Endothelial cell of umbilical vein (primary cell): ENCODE data around the gene TRAIP.
A peak's percentile ranks its signal among the peaks of the same experiment; 100 is the strongest.

ENCODE experiments used
- EZH2 ChIP-seq: IDR thresholded peaks from 2 replicates; pipeline ENCODE4 v1.6.1; 2012; ENCODE audit warnings: borderline replicate concordance, low read depth, mild to moderate bottlenecking, moderate library complexity, low read length, inconsistent platforms; ENCODE audit not compliant: severe bottlenecking
- FOS ChIP-seq: IDR thresholded peaks from 2 replicates; pipeline ENCODE4 v1.6.1; 2011; ENCODE audit warnings: mild to moderate bottlenecking, low read length, moderate library complexity, borderline replicate concordance; ENCODE audit not compliant: insufficient read depth
- JUN ChIP-seq: IDR thresholded peaks from 2 replicates; pipeline ENCODE4 v1.6.1; 2011; ENCODE audit warnings: borderline replicate concordance, low read depth; ENCODE audit not compliant: insufficient read length, insufficient read depth
- MYC ChIP-seq: IDR thresholded peaks from one replicate; pipeline ENCODE4 v1.6.1; 2011; ENCODE audit warnings: mild to moderate bottlenecking, low read depth, low read length
- POLR2A ChIP-seq: IDR thresholded peaks from 2 replicates; pipeline ENCODE4 v1.6.1; 2012; ENCODE audit warnings: low read depth, mild to moderate bottlenecking, control low read depth, low read length
- POLR2AphosphoS5 ChIP-seq: IDR thresholded peaks from 2 replicates; pipeline ENCODE4 v1.6.1; 2012; ENCODE audit warnings: low read depth, mild to moderate bottlenecking, control low read depth, low read length, moderate library complexity; ENCODE audit not compliant: insufficient read depth
- TF ChIP-seq, protein P1 (sequence below), 2 donors: IDR thresholded peaks; 1 replicate in 1 of 2; 2 replicates in 1 of 2; pipeline ENCODE4 v1.5.1; 2011; ENCODE audit warnings: low read length in 2 of 2, mild to moderate bottlenecking in 2 of 2, moderate library complexity in 2 of 2, control low read depth in 1 of 2, inconsistent platforms in 1 of 2, low read depth in 1 of 2; ENCODE audit not compliant: insufficient read depth in 1 of 2; ENCODE audit errors: extremely low read depth in 1 of 2
- TF ChIP-seq, protein P2 (sequence below): IDR thresholded peaks from 2 replicates; pipeline ENCODE4 v1.6.1; 2011; ENCODE audit not compliant: insufficient read depth, insufficient read length

DNA sequence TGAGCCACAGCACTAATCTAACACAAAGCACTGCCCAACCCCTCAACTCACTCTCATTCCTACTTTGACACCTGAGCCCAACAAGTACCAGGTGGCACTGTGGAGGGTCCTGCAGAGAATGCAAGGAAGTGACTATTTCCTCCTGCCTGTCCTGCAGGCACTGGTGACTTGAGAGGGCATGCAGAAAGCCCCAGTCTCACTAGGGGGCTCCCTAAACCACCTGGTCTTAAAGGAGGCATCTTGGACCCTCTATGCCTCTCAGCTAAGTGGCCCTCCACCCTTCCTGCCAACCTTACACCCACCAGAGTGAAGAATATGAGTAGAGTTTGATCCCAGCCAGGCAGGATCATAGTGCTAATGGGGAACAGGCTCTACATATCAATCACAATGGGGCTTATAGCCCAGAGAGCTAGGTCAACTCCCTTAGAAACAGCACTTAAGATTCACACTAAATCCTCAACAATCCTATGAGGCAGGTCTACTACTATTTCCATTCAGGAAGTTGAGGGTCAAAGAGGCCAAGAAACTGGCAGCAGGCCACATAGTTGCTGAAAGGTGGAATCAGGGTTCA is 15.2 kb downstream of the TRAIP start:
- TF ChIP-seq POLR2AphosphoS5 (no peak), POLR2A (no peak), EZH2 (no peak), JUN (no peak), FOS (no peak), MYC (no peak)
- TF ChIP-seq, protein P1, sequence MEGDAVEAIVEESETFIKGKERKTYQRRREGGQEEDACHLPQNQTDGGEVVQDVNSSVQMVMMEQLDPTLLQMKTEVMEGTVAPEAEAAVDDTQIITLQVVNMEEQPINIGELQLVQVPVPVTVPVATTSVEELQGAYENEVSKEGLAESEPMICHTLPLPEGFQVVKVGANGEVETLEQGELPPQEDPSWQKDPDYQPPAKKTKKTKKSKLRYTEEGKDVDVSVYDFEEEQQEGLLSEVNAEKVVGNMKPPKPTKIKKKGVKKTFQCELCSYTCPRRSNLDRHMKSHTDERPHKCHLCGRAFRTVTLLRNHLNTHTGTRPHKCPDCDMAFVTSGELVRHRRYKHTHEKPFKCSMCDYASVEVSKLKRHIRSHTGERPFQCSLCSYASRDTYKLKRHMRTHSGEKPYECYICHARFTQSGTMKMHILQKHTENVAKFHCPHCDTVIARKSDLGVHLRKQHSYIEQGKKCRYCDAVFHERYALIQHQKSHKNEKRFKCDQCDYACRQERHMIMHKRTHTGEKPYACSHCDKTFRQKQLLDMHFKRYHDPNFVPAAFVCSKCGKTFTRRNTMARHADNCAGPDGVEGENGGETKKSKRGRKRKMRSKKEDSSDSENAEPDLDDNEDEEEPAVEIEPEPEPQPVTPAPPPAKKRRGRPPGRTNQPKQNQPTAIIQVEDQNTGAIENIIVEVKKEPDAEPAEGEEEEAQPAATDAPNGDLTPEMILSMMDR (IDR thresholded peaks at IDR 0.05; ENCODE audit: extremely low read depth in 1 of 2, insufficient read depth in 1 of 2, low read depth in 1 of 2, low read length in 2 of 2): peak; percentile 53 to 72
- TF ChIP-seq, protein P2, sequence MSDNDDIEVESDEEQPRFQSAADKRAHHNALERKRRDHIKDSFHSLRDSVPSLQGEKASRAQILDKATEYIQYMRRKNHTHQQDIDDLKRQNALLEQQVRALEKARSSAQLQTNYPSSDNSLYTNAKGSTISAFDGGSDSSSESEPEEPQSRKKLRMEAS: no peak
